Caco-2 (cell line): ENCODE results near the gene SRPRA. TPM values are rescaled to one million over a fixed set of nuclear protein-coding genes. Genes with fewer than 3 reads are reported as not detected.

Experiments used
- BruUV-seq: library from RNA; stranded (reverse); fragments of 400-500 nt; replicated peaks from 2 replicates; lab custom pipeline; 2021; lab: Mats Ljungman, UMichigan
- CTCF ChIA-PET: fragments of 300-600 bp; sonication (Branson Sonifier 250); formaldehyde crosslinking; loops from one replicate; lab custom pipeline; 2022; ENCODE audit warnings: antibody characterized with exemption; lab: Charles Lee
- POLR2A ChIA-PET: fragments of 300-600 bp; sonication (Branson Sonifier 250); formaldehyde crosslinking; loops from one replicate; lab custom pipeline; 2022; ENCODE audit warnings: antibody characterized with exemption; lab: Charles Lee
- DNase-seq, 2 experiments: peaks; one replicate each; pipeline versions ENCODE4 v3.0.0 to v3.0.0-alpha.2; 2020 to 2022
- H3K27me3 ChIP-seq: replicated peaks from 2 replicates; pipeline ENCODE4 v1.6.0; 2011; ENCODE audit warnings: low read length; ENCODE audit not compliant: control insufficient read depth, insufficient read depth
- H3K36me3 ChIP-seq: 2 replicates; pipeline ENCODE4 v1.5.1; 2011; ENCODE audit warnings: low read length; ENCODE audit not compliant: control insufficient read depth, insufficient read depth
- H3K4me1 ChIP-seq: fragments of 250-450 bp; sonication (Bioruptor Pico); 2 replicates; pipeline ENCODE4 v1.5.1; 2020; ENCODE audit warnings: mild to moderate bottlenecking
- H3K4me3 ChIP-seq: 2 replicates; pipeline ENCODE4 v1.5.1; 2011; ENCODE audit warnings: low read depth, mild to moderate bottlenecking, control low read depth, low read length
- H3K9me3 ChIP-seq: fragments of 250-450 bp; sonication (Bioruptor Pico); 2 replicates; pipeline ENCODE4 v1.5.1; 2020; ENCODE audit warnings: mild to moderate bottlenecking, moderate library complexity
- H3K27ac Mint-ChIP-seq: one replicate; pipeline ENCODE4 v1.8.0; 2022; ENCODE audit warnings: mixed read lengths; ENCODE audit not compliant: unreplicated experiment
- H3K27me3 Mint-ChIP-seq: one replicate; pipeline ENCODE4 v1.8.0; 2022; ENCODE audit warnings: mixed read lengths; ENCODE audit not compliant: insufficient read depth, unreplicated experiment
- H3K36me3 Mint-ChIP-seq: one replicate; pipeline ENCODE4 v1.8.0; 2022; ENCODE audit warnings: mild to moderate bottlenecking, mixed read lengths; ENCODE audit not compliant: insufficient read depth, unreplicated experiment
- H3K4me1 Mint-ChIP-seq: one replicate; pipeline ENCODE4 v1.8.0; 2022; ENCODE audit warnings: low read depth, mixed read lengths; ENCODE audit not compliant: unreplicated experiment
- H3K4me3 Mint-ChIP-seq: one replicate; pipeline ENCODE4 v1.8.0; 2022; ENCODE audit warnings: mild to moderate bottlenecking, moderate library complexity, mixed read lengths; ENCODE audit not compliant: unreplicated experiment
- H3K9me3 Mint-ChIP-seq: one replicate; pipeline ENCODE4 v1.8.0; 2022; ENCODE audit warnings: mixed read lengths; ENCODE audit not compliant: unreplicated experiment
- CTCF ChIP-seq, 2 experiments: fragments of 200-600 bp in 1 of 2; IDR thresholded peaks; 1 replicate in 1 of 2; 2 replicates in 1 of 2; pipeline versions ENCODE4 v1.5.1 to v1.8.0; 2011 to 2022; ENCODE audit warnings: antibody characterized with exemption in 1 of 2, control low read depth in 1 of 2, inconsistent platforms in 1 of 2, low read depth in 1 of 2, low read length in 1 of 2, mild to moderate bottlenecking in 1 of 2, moderate library complexity in 1 of 2; ENCODE audit not compliant: insufficient read depth in 1 of 2, severe bottlenecking in 1 of 2, unreplicated experiment in 1 of 2
- intact Hi-C: fragments of 100-400 bp; cut with micrococcal nuclease; formaldehyde crosslinking; loops from one replicate; pipeline ENCODE4 v1.10.0; 2022; ENCODE audit not compliant: unreplicated experiment
- total RNA-seq: library from RNA; stranded (reverse); gene quantifications from 2 replicates; pipeline ENCODE4 v1.2.3, GENCODE V29; 2022

The SRPRA gene
- total RNA-seq, 1 experiment from 2014 or later, result 191 TPM

- Mint-ChIP-seq H3K27ac (no peak overlapping the region), H3K4me3 (no peak overlapping the region), H3K9me3 (no peaks in the 10 kb centered on the region), H3K36me3 (peaks cover 11% of the 10 kb centered on the region), H3K27me3 (no peaks in the 10 kb centered on the region), H3K4me1 (peaks cover 6% of the 10 kb centered on the region)
- TF ChIP-seq CTCF (IDR thresholded peaks at IDR 0.05; ENCODE audit: insufficient read depth in 1 of 2, low read depth in 1 of 2, low read length in 1 of 2, severe bottlenecking in 1 of 2, unreplicated experiment in 1 of 2), result no peak
- ChIA-PET POLR2A (no interaction called here), CTCF (no interaction called here)
- 0 out of 2 replicates have a peak, but pooled peaks cover 6% of the 10 kb centered on the region for H3K4me1 ChIP-seq
- no peaks in the 10 kb centered on the region for H3K27me3 ChIP-seq
- BruUV-seq, result no TSS peak
- no peaks in the 10 kb centered on the region for H3K9me3 ChIP-seq
- no peak overlapping the region for H3K4me3 ChIP-seq
- DNase-seq, result no peak
- no peaks in the 10 kb centered on the region for H3K36me3 ChIP-seq
- intact Hi-C loops, result loop anchor here (10.0 kb wide), 1 partner anchor 287 kb away; no protein-coding TSS in a partner anchor
These were observed 48.7 kb upstream of the SRPRA start for GRCh38 chr11:126317432-126317755.

DNA sequence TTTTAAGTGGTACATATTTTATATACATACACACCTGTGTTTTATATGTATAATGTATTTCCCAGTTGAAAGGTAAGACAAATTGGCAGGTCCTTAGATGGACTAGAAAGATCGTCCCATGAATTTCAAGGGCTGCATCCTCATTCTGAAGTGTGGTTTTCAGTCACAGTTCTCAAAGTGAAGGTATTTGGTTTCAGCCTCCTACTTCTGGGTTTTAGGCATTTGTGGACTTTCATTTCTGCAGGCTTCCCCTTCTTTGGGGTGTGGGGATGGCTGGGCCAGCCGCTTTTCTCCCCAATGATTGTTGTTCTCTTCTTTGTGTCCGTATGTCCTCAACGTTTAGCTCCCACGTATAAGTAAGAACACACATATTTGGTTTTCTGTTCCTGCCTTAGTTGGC, 45.1 kb upstream of the SRPRA start:
- Histone ChIP-seq H3K27me3 (no peaks in the 10 kb centered on the region), H3K4me3 (no peak overlapping the region), H3K9me3 (no peaks in the 10 kb centered on the region), H3K4me1 (0 out of 2 replicates have a peak, but pooled peaks cover 6% of the 10 kb centered on the region), H3K36me3 (no peaks in the 10 kb centered on the region)
- no peak for TF ChIP-seq CTCF (IDR thresholded peaks at IDR 0.05; ENCODE audit: insufficient read depth in 1 of 2, low read depth in 1 of 2, low read length in 1 of 2, severe bottlenecking in 1 of 2, unreplicated experiment in 1 of 2)
- DNase-seq, result no peak
- no peak overlapping the region for H3K4me3 Mint-ChIP-seq
- no TSS peak for BruUV-seq
- CTCF ChIA-PET, result no interaction called here
- intact Hi-C loops, result loop anchor here (5.0 to 10.0 kb wide), 2 partner anchors 98 to 291 kb away; no protein-coding TSS in a partner anchor
- H3K9me3 Mint-ChIP-seq, result no peaks in the 10 kb centered on the region
- H3K36me3 Mint-ChIP-seq, result peaks cover 11% of the 10 kb centered on the region
- peaks cover 6% of the 10 kb centered on the region for H3K4me1 Mint-ChIP-seq
- H3K27ac Mint-ChIP-seq, result no peak overlapping the region
- H3K27me3 Mint-ChIP-seq, result no peaks in the 10 kb centered on the region
- POLR2A ChIA-PET, result no interaction called here

DNA sequence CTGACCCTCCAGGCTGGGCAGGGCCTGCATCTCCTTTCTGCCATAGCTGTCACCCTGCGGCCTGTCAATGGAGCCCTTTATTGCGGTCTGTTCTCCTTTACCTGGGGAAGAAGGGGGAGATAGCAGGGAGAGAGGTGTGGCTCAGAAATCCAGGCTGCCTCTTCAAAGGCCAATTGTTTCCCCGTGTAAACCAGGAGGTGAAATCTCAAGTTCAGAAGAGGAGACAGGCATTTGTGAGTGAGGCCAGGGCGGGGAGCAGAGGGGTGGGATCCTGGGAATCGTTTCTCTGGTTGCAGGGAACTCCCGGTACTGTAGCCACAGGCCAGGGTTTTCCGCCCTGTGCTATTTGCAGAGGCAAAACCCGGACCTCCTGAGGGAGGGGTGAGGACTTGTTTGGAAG, 44.3 kb upstream of the SRPRA start:
- no peak overlapping the region for H3K27ac Mint-ChIP-seq
- Histone ChIP-seq H3K4me1 (0 out of 2 replicates have a peak, but pooled peaks cover 6% of the 10 kb centered on the region), H3K27me3 (no peaks in the 10 kb centered on the region), H3K9me3 (no peaks in the 10 kb centered on the region), H3K4me3 (no peak overlapping the region), H3K36me3 (no peaks in the 10 kb centered on the region)
- TF ChIP-seq CTCF (IDR thresholded peaks at IDR 0.05; ENCODE audit: insufficient read depth in 1 of 2, low read depth in 1 of 2, low read length in 1 of 2, severe bottlenecking in 1 of 2, unreplicated experiment in 1 of 2), result no peak
- peaks cover 8% of the 10 kb centered on the region for H3K36me3 Mint-ChIP-seq
- no peak for DNase-seq
- H3K4me1 Mint-ChIP-seq, result peaks cover 6% of the 10 kb centered on the region
- no peaks in the 10 kb centered on the region for H3K9me3 Mint-ChIP-seq
- H3K4me3 Mint-ChIP-seq, result no peak overlapping the region
- BruUV-seq, result no TSS peak
- intact Hi-C loops, result loop anchor here (5.0 to 10.0 kb wide), 2 partner anchors 99 to 292 kb away; no protein-coding TSS in a partner anchor
- no peaks in the 10 kb centered on the region for H3K27me3 Mint-ChIP-seq
- ChIA-PET CTCF (interaction anchor here (0.7 kb wide), 1 partner anchor 381 kb away, joined by 3 read pairs; no protein-coding TSS in a partner anchor), POLR2A (no interaction called here)
